ENCODE measurements around the gene PHC2.

PHC2 gene

GRCh38 chr1:33276573-33277298, 154.2 kb downstream of the PHC2 start:
- Histone ChIP-seq H3K79me2 (ENCODE audit: insufficient read depth, low read depth) (no peaks in the 10 kb centered on the region), H3K4me2 (no peak overlapping the region), H2AFZ (ENCODE audit: low read depth) (no peak overlapping the region), H3K4me1 (ENCODE audit: low read depth, poor library complexity, severe bottlenecking) (no peaks in the 10 kb centered on the region), H3K27me3 (ENCODE audit: insufficient read depth, low read depth) (no peaks in the 10 kb centered on the region), H3K9ac (no peak overlapping the region), H3K27ac (no peak overlapping the region), H3K4me3 (IDR thresholded peaks at IDR 0.05; ENCODE audit: insufficient read depth, low read depth, low read length) (no peak overlapping the region), H3K36me3 (ENCODE audit: insufficient read depth) (no peaks in the 10 kb centered on the region), H4K20me1 (ENCODE audit: insufficient read depth) (no peaks in the 10 kb centered on the region)
- TF ChIP-seq, protein P1, sequence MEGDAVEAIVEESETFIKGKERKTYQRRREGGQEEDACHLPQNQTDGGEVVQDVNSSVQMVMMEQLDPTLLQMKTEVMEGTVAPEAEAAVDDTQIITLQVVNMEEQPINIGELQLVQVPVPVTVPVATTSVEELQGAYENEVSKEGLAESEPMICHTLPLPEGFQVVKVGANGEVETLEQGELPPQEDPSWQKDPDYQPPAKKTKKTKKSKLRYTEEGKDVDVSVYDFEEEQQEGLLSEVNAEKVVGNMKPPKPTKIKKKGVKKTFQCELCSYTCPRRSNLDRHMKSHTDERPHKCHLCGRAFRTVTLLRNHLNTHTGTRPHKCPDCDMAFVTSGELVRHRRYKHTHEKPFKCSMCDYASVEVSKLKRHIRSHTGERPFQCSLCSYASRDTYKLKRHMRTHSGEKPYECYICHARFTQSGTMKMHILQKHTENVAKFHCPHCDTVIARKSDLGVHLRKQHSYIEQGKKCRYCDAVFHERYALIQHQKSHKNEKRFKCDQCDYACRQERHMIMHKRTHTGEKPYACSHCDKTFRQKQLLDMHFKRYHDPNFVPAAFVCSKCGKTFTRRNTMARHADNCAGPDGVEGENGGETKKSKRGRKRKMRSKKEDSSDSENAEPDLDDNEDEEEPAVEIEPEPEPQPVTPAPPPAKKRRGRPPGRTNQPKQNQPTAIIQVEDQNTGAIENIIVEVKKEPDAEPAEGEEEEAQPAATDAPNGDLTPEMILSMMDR (conservative IDR thresholded peaks at IDR 0.05; ENCODE audit: low read depth, low read length), result no peak

DNA sequence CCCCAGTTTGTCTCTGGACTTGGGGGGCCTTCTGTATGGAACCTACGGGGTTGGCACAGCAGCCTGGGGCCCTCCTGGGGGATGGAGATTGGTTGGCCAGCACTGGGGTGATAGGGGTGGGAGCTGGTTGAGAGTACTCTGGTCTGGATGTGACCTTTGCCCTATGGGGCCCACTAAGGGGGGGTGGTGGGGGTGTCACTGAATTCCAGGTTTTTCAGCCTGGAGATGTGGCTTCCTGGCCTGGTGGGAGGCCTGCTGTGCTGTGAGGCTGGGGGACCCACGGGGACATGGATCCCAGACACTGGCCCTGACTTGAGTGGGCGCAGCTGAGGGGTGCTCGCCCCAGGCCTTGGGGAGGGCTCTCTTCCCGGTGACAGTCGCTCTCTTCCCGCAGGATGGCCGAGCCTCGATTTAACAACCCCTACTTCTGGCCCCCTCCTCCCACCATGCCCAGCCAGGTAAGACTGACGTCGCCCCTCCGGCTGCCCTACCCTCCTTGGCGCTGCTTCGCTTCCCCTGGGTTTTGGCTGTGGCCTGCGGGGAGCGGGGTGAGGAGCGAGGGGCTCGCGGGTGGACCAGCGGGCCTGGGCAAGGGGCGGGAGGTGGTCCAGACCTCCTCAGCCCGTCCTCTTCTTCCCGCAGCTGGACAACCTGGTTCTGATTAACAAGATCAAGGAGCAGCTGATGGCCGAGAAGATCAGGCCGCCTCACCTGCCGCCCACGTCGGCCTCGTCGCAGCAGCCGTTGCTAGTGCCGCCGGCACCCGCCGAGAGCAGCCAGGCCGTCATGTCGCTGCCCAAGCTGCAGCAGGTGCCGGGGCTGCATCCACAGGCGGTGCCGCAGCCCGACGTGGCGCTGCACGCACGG, 155.0 kb downstream of the PHC2 start:
- no peak overlapping the region for H3K9ac ChIP-seq
- H3K79me2 ChIP-seq (ENCODE audit: insufficient read depth, low read depth), result no peaks in the 10 kb centered on the region

GRCh38 chr1:33275195-33275594, 155.7 kb downstream of the PHC2 start:
- TF ChIP-seq, protein P1 (conservative IDR thresholded peaks at IDR 0.05; ENCODE audit: low read depth, low read length), result no peak
- Histone ChIP-seq H3K27me3 (ENCODE audit: insufficient read depth, low read depth) (no peaks in the 10 kb centered on the region), H2AFZ (ENCODE audit: low read depth) (no peak overlapping the region), H3K4me2 (no peak overlapping the region), H3K27ac (no peak overlapping the region), H3K4me3 (IDR thresholded peaks at IDR 0.05; ENCODE audit: insufficient read depth, low read depth, low read length) (no peak overlapping the region), H3K36me3 (ENCODE audit: insufficient read depth) (no peaks in the 10 kb centered on the region), H3K79me2 (ENCODE audit: insufficient read depth, low read depth) (no peaks in the 10 kb centered on the region), H3K4me1 (ENCODE audit: low read depth, poor library complexity, severe bottlenecking) (no peaks in the 10 kb centered on the region), H3K9ac (no peak overlapping the region), H4K20me1 (ENCODE audit: insufficient read depth) (no peaks in the 10 kb centered on the region)

More for the DNA sequence above, 155.0 kb downstream of the PHC2 start:
- H3K36me3 ChIP-seq (ENCODE audit: insufficient read depth), result no peaks in the 10 kb centered on the region
- H3K4me3 ChIP-seq (IDR thresholded peaks at IDR 0.05; ENCODE audit: insufficient read depth, low read depth, low read length), result no peak overlapping the region
- no peak overlapping the region for H2AFZ ChIP-seq (ENCODE audit: low read depth)
- TF ChIP-seq, protein P1 (conservative IDR thresholded peaks at IDR 0.05; ENCODE audit: low read depth, low read length), result no peak
- no peaks in the 10 kb centered on the region for H3K4me1 ChIP-seq (ENCODE audit: low read depth, poor library complexity, severe bottlenecking)
- no peak overlapping the region for H3K27ac ChIP-seq
- H3K4me2 ChIP-seq, result no peak overlapping the region
- H4K20me1 ChIP-seq (ENCODE audit: insufficient read depth), result no peaks in the 10 kb centered on the region
- no peaks in the 10 kb centered on the region for H3K27me3 ChIP-seq (ENCODE audit: insufficient read depth, low read depth)

GRCh38 chr1:33274446-33274845, 156.4 kb downstream of the PHC2 start:
- no peaks in the 10 kb centered on the region for H3K27me3 ChIP-seq (ENCODE audit: insufficient read depth, low read depth)
- no peaks in the 10 kb centered on the region for H3K4me1 ChIP-seq (ENCODE audit: low read depth, poor library complexity, severe bottlenecking)
- H3K9ac ChIP-seq, result no peak overlapping the region
- TF ChIP-seq, protein P1 (conservative IDR thresholded peaks at IDR 0.05; ENCODE audit: low read depth, low read length), result no peak
- no peaks in the 10 kb centered on the region for H3K79me2 ChIP-seq (ENCODE audit: insufficient read depth, low read depth)
- no peaks in the 10 kb centered on the region for H3K36me3 ChIP-seq (ENCODE audit: insufficient read depth)
- no peak overlapping the region for H2AFZ ChIP-seq (ENCODE audit: low read depth)
- H3K27ac ChIP-seq, result no peak overlapping the region
- H3K4me2 ChIP-seq, result no peak overlapping the region
- H4K20me1 ChIP-seq (ENCODE audit: insufficient read depth), result no peaks in the 10 kb centered on the region
- H3K4me3 ChIP-seq (IDR thresholded peaks at IDR 0.05; ENCODE audit: insufficient read depth, low read depth, low read length), result no peak overlapping the region

Measured in KMS-11 (cell line).